Measurements from ENCODE around the gene HSD11B1.

- TF ChIP-seq CTCF (IDR thresholded peaks at IDR 0.05) (no peak), POLR2A (IDR thresholded peaks at IDR 0.05) (no peak), POLR2AphosphoS5 (IDR thresholded peaks at IDR 0.05) (no peak)
Measured at GRCh38 chr1:209706622-209707021, 2.0 kb downstream of the HSD11B1 start.
